AG04449 (cell line): Measurements from ENCODE around the gene POC1B.

Experiments
- CTCF ChIA-PET: fragments of 350-600 bp; formaldehyde crosslinking; extraction: SDS; loops from one replicate; lab custom pipeline; 2021; ENCODE audit warnings: antibody characterized with exemption; lab: Yijun Ruan, JAX
- POLR2A ChIA-PET: fragments of 400-600, 350-600 bp; formaldehyde crosslinking; extraction: SDS; loops from one replicate; lab custom pipeline; 2020; ENCODE audit warnings: antibody characterized with exemption, inconsistent platforms; lab: Yijun Ruan, JAX
- DNase-seq: peaks from one replicate; pipeline ENCODE4 v3.0.0-alpha.2; 2010; ENCODE audit warnings: low read depth, low spot score
- H3K4me3 ChIP-seq: 2 replicates; pipeline ENCODE4 v1.5.1; 2011; ENCODE audit warnings: low read depth, mild to moderate bottlenecking, control low read depth, low read length
- CTCF ChIP-seq: IDR thresholded peaks from one replicate; pipeline ENCODE4 v1.5.1; 2011; ENCODE audit warnings: mild to moderate bottlenecking, moderate library complexity, low read length, control low read depth, inconsistent platforms; ENCODE audit not compliant: insufficient read depth; ENCODE audit errors: missing control alignments

The POC1B gene

GRCh38 chr12:89436062-89436461, 89.8 kb downstream of the POC1B start:
- POLR2A ChIA-PET: no interaction called here
- DNase-seq: no peak
- CTCF ChIA-PET: no interaction called here
- no peak for TF ChIP-seq CTCF
- no peak overlapping the region for H3K4me3 ChIP-seq

- DNase-seq: no peak
- H3K4me3 ChIP-seq: no peak overlapping the region
- POLR2A ChIA-PET: no interaction called here
- no peak for TF ChIP-seq CTCF
- CTCF ChIA-PET: interaction anchor here (1.0 kb wide), 1 partner anchor 22 kb away, joined by 3 read pairs; no protein-coding TSS in a partner anchor
These were observed 92.2 kb downstream of the POC1B start for GRCh38 chr12:89433634-89434033.

DNA sequence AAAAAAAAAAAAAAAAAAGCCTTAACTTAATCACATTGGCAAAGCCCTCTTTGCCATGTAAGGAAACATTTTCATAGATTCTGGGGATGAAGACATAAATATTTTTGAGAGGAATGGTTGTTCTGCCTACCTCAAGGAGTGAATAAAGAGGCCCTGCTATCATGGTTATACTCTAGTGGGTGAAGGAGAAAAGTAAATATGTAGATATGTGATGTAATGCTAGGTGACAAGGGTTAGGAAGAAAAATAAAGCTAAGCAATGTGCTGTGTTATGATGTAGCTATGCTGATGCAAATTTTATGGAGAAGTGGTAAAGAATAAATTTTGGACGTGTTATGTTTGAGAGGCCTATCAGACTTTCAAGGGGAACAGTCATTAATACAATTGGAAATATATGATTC, 93.5 kb downstream of the POC1B start:
- CTCF ChIA-PET: interaction anchor here (0.9 to 1.0 kb wide), 2 partner anchors 21 to 413 kb away, joined by 3 read pairs; no protein-coding TSS in a partner anchor
- H3K4me3 ChIP-seq: no peak overlapping the region
- POLR2A ChIA-PET: no interaction called here
- no peak for TF ChIP-seq CTCF
- DNase-seq: no peak

DNA sequence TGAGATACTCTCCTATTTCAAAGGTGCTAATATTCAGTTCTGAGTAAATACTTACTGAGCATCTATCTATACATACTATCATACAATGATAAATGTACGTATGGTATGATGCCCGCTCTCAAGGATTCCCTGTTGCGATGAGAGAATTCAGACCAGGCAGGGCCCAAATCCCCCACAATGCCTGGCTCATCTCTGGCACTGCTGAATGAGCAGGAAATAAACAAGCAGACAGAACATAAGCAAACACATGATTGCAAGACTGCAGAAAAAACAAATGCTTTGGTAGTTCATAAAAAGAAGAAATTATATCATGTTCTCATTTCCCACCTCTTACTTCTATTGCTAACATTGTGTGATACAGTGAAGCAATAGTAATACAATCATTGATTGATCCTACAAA, 96.3 kb downstream of the POC1B start:
- no peak overlapping the region for H3K4me3 ChIP-seq
- DNase-seq: no peak
- POLR2A ChIA-PET: no interaction called here
- no peak for TF ChIP-seq CTCF
- CTCF ChIA-PET: no interaction called here

- TF ChIP-seq CTCF: no peak
- DNase-seq: no peak
- POLR2A ChIA-PET: no interaction called here
- CTCF ChIA-PET: interaction anchor here (1.1 to 1.7 kb wide), 3 partner anchors 8 to 43 kb away, joined by 3 read pairs; no protein-coding TSS in a partner anchor
- H3K4me3 ChIP-seq: no peak overlapping the region
These were observed 98.2 kb downstream of the POC1B start for GRCh38 chr12:89427508-89428156.

GRCh38 chr12:89424846-89425245, 101.0 kb downstream of the POC1B start:
- H3K4me3 ChIP-seq: no peak overlapping the region
- DNase-seq: no peak
- ChIA-PET CTCF (no interaction called here), POLR2A (no interaction called here)
- TF ChIP-seq CTCF: no peak
